Esophagus squamous epithelium (tissue), 4 donors: Measurements from ENCODE around the gene CENPN.

Experiments
- CTCF ChIP-seq, 6 experiments: fragments of 450-650 bp in 4 of 6; fragments of 200-600 bp in 2 of 6; sonication (generic) in 2 of 6; IDR thresholded peaks; one replicate each; pipeline ENCODE4 v1.5.1; 2016 to 2019; ENCODE audit warnings: antibody characterized with exemption in 6 of 6, mild to moderate bottlenecking in 4 of 6, moderate library complexity in 4 of 6
- POLR2A ChIP-seq, 4 donors: fragments of 450-650 bp; IDR thresholded peaks; one replicate each; pipeline ENCODE4 v1.6.1; 2017; ENCODE audit warnings: antibody characterized with exemption in 4 of 4, mild to moderate bottlenecking in 4 of 4, moderate library complexity in 3 of 4

- TF ChIP-seq CTCF (IDR thresholded peaks at IDR 0.05) = no peak
- TF ChIP-seq POLR2A (IDR thresholded peaks at IDR 0.05) = no peak
Observed at GRCh38 chr16:81073560-81074330, 66.7 kb downstream of the CENPN start.
